HG02970 (cell line): ENCODE results near the gene PAXX.

ENCODE experiments used
- ATAC-seq: cut with Tn5 transposase; IDR thresholded peaks from one replicate; pipeline ENCODE4 v1.9.1; 2021; ENCODE audit warnings: mild to moderate bottlenecking, moderate library complexity, moderate number of reproducible peaks; ENCODE audit not compliant: unreplicated experiment, low FRiP score

Gene PAXX

GRCh38 chr9:136991993-136992818 is at the start of gene PAXX:
Gene PAXX (plus strand): TSS chr9:136992422. CDS start chr9:136992444, 22 bp downstream.
- peak; percentile 82 for ATAC-seq

- ATAC-seq = no peak
Measured at GRCh38 chr9:136942881-136943230, 49.4 kb upstream of the PAXX start.

GRCh38 chr9:136943291-136944211 is 48.7 kb upstream of the PAXX start:
- ATAC-seq = peak; percentile 13

- ATAC-seq = no peak
Measured at GRCh38 chr9:136944212-136944518, 48.1 kb upstream of the PAXX start.

- ATAC-seq = peak; percentile 86
Measured at GRCh38 chr9:136944519-136945332, 47.5 kb upstream of the PAXX start, which contains the start of the genes C8G and FBXW5. Gene C8G (plus strand): TSS chr9:136945243. CDS start chr9:136945321, 78 bp downstream. Gene FBXW5 (minus strand): TSS chr9:136944738. CDS start chr9:136944083, 655 bp downstream.

GRCh38 chr9:136945333-136946227 is 46.6 kb upstream of the PAXX start:
- ATAC-seq = no peak

GRCh38 chr9:136946228-136947027 is 45.8 kb upstream of the PAXX start:
- no peak for ATAC-seq

GRCh38 chr9:136947028-136947891 is 45.0 kb upstream of the PAXX start:
- ATAC-seq = no peak

- no peak for ATAC-seq
Measured at GRCh38 chr9:136947955-136948510, 44.2 kb upstream of the PAXX start.

- ATAC-seq = no peak
Measured at GRCh38 chr9:136949239-136949816, 42.9 kb upstream of the PAXX start.

- peak; percentile 59 for ATAC-seq
Measured at GRCh38 chr9:136949817-136950655, 42.2 kb upstream of the PAXX start.

GRCh38 chr9:136950656-136951276 is 41.5 kb upstream of the PAXX start:
- ATAC-seq = no peak

GRCh38 chr9:136951541-136952320 is 40.5 kb upstream of the PAXX start, which contains the start of gene LCN12:
Gene LCN12 (plus strand): TSS chr9:136952273. CDS start chr9:136952328, 55 bp downstream.
- no peak for ATAC-seq

GRCh38 chr9:136952321-136952850 is 39.8 kb upstream of the PAXX start:
- ATAC-seq = no peak
